HG03060 (cell line): ENCODE data around the gene RRAGD.
A peak's percentile ranks its signal among the peaks of the same experiment; 100 is the strongest.

Source experiments
- ATAC-seq: cut with Tn5 transposase; IDR thresholded peaks from one replicate; pipeline ENCODE4 v1.9.1; 2021; ENCODE audit warnings: low read depth, moderate number of reproducible peaks; ENCODE audit not compliant: unreplicated experiment

Gene RRAGD

GRCh38 chr6:89378628-89379027, 33.4 kb downstream of the RRAGD start:
- no peak for ATAC-seq

GRCh38 chr6:89375427-89376267, 36.4 kb downstream of the RRAGD start:
- peak; percentile 69 for ATAC-seq

- no peak for ATAC-seq
Observed at GRCh38 chr6:89372506-89372901, 39.6 kb downstream of the RRAGD start.

GRCh38 chr6:89371849-89372505, 40.1 kb downstream of the RRAGD start:
- peak; percentile 42 for ATAC-seq

- no peak for ATAC-seq
Observed at GRCh38 chr6:89368999-89369398, 43.1 kb downstream of the RRAGD start.

GRCh38 chr6:89368107-89368506, 44.0 kb downstream of the RRAGD start:
- ATAC-seq = no peak

- no peak for ATAC-seq
Observed at GRCh38 chr6:89364586-89364985, 47.5 kb downstream of the RRAGD start.

GRCh38 chr6:89361171-89361570, 50.9 kb downstream of the RRAGD start:
- no peak for ATAC-seq

- peak; percentile 43 for ATAC-seq
Observed at GRCh38 chr6:89360415-89360999, 51.6 kb downstream of the RRAGD start.

- no peak for ATAC-seq
Observed at GRCh38 chr6:89359561-89359960, 52.5 kb downstream of the RRAGD start.

GRCh38 chr6:89357390-89357789, 54.7 kb downstream of the RRAGD start:
- peak; percentile 34 for ATAC-seq

GRCh38 chr6:89356642-89357170, 55.4 kb downstream of the RRAGD start:
- no peak for ATAC-seq

- ATAC-seq = no peak
Observed at GRCh38 chr6:89355511-89356194, 56.4 kb downstream of the RRAGD start.

- ATAC-seq = no peak
Observed at GRCh38 chr6:89353702-89354392, 58.2 kb downstream of the RRAGD start.

- no peak for ATAC-seq
Observed at GRCh38 chr6:89353118-89353556, 58.9 kb downstream of the RRAGD start.

GRCh38 chr6:89352278-89353117, 59.6 kb downstream of the RRAGD start, which contains the start of gene UBE2J1:
Gene UBE2J1 (minus strand): TSS chr6:89352722. CDS start chr6:89352569, 153 bp downstream.
- peak; percentile 20 for ATAC-seq

- no peak for ATAC-seq
Observed at GRCh38 chr6:89351671-89352277, 60.3 kb downstream of the RRAGD start.

GRCh38 chr6:89350281-89350966, 61.6 kb downstream of the RRAGD start:
- peak; percentile 50 for ATAC-seq
